ENCODE results near the gene PRG3. TPM values are rescaled to one million over a fixed set of nuclear protein-coding genes. Genes with fewer than 3 reads are reported as not detected.
"Not testable (repeated sequence)": the region's sequence is repeated elsewhere in the genome, so short reads cannot be mapped to it uniquely, and the experiment has no call there.

PRG3 gene
- total RNA-seq, 2 donors from 2014 or later, result not detected

DNA sequence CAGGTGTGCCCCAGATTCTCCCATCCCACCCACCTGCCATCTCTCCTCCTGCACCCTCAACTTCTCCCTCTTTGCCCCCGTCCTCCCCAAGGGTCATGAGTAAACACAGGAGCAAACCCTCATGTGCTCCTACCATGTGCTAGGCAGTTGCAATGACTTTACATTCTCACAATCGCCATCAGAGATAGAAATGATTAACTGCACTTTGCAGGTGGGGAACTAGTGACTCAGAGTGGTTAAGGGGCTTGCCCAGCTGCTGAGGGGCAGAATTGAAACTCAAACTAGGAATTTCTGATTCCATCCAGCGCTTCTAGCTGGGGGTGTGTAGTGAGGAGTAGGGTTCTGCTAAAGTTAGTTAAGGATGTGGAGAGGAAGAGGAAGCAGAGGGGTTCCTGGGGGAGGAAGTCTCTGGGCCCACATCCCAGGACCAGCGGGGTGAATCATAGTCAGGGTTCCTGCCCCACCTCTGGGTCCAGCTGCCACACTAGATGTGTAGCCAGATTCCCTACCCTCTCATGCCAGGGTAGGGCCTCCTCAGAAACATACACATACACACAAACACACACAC, 25.5 kb upstream of the PRG3 start:
- no peaks in the 10 kb centered on the region for H3K4me1 ChIP-seq (ENCODE audit: control insufficient read depth in 1 of 2, low read depth in 2 of 2)
- H3K27me3 ChIP-seq (replicated peaks; ENCODE audit: insufficient read depth), result no peaks in the 10 kb centered on the region
- no peak for DNase-seq (ENCODE audit: low spot score)
- no peak overlapping the region for H3K4me3 ChIP-seq
- no peaks in the 10 kb centered on the region for H3K9me3 ChIP-seq
- no peak for ATAC-seq (ENCODE audit: insufficient number of reproducible peaks, low FRiP score, low read depth)
- no peak overlapping the region for H3K27ac ChIP-seq
- peaks cover 40% of the 10 kb centered on the region for H3K36me3 ChIP-seq
- TF ChIP-seq, protein P1, sequence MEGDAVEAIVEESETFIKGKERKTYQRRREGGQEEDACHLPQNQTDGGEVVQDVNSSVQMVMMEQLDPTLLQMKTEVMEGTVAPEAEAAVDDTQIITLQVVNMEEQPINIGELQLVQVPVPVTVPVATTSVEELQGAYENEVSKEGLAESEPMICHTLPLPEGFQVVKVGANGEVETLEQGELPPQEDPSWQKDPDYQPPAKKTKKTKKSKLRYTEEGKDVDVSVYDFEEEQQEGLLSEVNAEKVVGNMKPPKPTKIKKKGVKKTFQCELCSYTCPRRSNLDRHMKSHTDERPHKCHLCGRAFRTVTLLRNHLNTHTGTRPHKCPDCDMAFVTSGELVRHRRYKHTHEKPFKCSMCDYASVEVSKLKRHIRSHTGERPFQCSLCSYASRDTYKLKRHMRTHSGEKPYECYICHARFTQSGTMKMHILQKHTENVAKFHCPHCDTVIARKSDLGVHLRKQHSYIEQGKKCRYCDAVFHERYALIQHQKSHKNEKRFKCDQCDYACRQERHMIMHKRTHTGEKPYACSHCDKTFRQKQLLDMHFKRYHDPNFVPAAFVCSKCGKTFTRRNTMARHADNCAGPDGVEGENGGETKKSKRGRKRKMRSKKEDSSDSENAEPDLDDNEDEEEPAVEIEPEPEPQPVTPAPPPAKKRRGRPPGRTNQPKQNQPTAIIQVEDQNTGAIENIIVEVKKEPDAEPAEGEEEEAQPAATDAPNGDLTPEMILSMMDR (IDR thresholded peaks at IDR 0.05), result no peak

DNA sequence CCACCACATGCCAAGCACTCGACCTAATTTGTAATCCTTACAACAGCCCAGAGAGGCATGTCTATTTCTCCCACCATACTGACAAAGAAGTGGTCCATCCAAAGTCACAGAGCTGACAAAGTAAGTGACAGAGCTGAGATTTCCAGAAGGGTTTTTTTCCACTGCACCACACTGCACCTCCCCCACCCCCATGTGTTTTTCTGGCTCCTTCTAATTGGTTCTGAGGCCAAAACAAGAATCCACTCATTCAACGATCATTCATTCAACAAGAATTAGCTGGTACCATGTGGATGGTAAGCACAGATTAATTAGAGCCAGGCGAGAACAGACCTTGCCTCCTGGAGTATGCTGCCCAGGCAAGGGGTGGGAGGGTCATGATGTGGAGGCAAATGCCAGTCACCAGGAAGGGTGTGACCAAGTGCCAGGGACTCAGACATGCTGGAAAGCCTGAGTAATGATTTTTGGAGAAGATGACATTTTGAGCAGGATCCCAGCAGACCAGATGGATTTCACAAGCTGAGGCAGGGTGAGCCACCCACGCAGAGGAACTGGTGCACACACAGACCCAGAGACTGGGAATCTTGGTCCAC, 24.4 kb upstream of the PRG3 start:
- no peak overlapping the region for H3K27ac ChIP-seq
- no peaks in the 10 kb centered on the region for H3K9me3 ChIP-seq
- TF ChIP-seq, protein P1 (IDR thresholded peaks at IDR 0.05), result no peak
- H3K27me3 ChIP-seq (replicated peaks; ENCODE audit: insufficient read depth), result no peaks in the 10 kb centered on the region
- no peak for ATAC-seq (ENCODE audit: insufficient number of reproducible peaks, low FRiP score, low read depth)
- no peaks in the 10 kb centered on the region for H3K4me1 ChIP-seq (ENCODE audit: control insufficient read depth in 1 of 2, low read depth in 2 of 2)
- H3K4me3 ChIP-seq, result no peak overlapping the region
- H3K36me3 ChIP-seq, result peaks cover 34% of the 10 kb centered on the region
- no peak for DNase-seq (ENCODE audit: low spot score)

DNA sequence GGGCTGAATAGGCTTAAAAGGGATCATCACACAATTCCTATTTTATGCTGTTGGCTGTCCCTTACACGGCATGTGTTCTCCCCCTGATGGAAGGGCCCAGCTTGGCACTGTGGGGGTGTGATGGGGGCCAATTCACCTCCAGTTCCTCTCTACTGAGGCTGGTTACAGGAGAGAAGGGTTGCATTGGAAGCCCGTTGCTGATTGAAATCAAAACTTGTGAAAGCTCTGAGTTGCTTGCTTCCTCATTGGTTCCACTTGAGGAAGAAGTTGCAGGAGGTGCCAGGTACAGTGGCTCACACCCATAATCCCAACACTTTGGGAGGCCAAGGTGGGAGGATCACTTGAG, 22.8 kb upstream of the PRG3 start:
- Histone ChIP-seq H3K4me3 (no peak overlapping the region), H3K27me3 (replicated peaks; ENCODE audit: insufficient read depth) (no peaks in the 10 kb centered on the region), H3K4me1 (ENCODE audit: control insufficient read depth in 1 of 2, low read depth in 2 of 2) (no peaks in the 10 kb centered on the region), H3K27ac (no peak overlapping the region), H3K36me3 (peaks cover 18% of the 10 kb centered on the region), H3K9me3 (no peaks in the 10 kb centered on the region)
- TF ChIP-seq, protein P1 (IDR thresholded peaks at IDR 0.05), result no peak
- DNase-seq (ENCODE audit: low spot score) (no peak), ATAC-seq (ENCODE audit: insufficient number of reproducible peaks, low FRiP score, low read depth) (no peak)

DNA sequence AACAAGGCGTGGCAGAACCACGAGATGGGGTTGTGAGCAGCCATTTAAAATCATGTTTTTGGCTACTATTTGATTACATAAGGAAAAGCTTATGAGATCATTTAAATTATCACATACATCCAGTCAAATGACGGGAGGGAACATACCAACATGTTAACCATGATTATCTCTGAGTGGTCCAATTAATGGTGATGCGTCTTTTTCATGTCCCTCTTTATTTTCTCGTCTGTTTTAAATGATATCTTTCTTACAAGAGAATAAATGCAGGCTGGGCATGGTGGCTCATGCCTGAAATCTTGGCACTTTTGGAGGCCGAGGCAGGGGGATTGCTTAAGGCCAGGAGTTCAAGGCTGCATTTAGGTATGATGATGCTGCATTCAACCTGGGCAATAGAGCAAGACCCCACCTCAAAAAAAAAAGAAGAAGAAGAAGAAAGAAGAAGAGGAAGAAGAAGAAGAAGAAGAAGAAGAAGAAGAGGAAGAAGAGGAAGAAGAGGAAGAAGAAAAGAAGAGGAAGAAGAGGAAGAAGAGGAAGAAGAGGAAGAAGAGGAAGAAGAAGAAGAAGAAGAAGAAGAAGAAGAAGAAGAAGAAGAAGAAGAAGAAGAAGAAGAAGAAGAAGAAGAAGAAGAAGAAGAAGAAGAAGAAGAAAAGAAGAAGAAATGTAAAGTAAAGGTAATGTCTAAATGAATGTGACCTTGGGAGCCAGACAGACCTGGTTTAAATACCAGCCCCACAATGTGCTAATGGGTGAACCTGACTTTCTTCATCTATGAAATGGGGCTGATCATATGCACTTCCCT, 22.3 kb upstream of the PRG3 start:
- H3K9me3 ChIP-seq; H3K27me3 ChIP-seq (replicated peaks; ENCODE audit: insufficient read depth); H3K4me1 ChIP-seq (ENCODE audit: control insufficient read depth in 1 of 2, low read depth in 2 of 2); ATAC-seq (ENCODE audit: insufficient number of reproducible peaks, low FRiP score, low read depth); H3K4me3 ChIP-seq; DNase-seq (ENCODE audit: low spot score); H3K27ac ChIP-seq: not testable (repeated sequence)
- peaks cover 14% of the 10 kb centered on the region for H3K36me3 ChIP-seq

DNA sequence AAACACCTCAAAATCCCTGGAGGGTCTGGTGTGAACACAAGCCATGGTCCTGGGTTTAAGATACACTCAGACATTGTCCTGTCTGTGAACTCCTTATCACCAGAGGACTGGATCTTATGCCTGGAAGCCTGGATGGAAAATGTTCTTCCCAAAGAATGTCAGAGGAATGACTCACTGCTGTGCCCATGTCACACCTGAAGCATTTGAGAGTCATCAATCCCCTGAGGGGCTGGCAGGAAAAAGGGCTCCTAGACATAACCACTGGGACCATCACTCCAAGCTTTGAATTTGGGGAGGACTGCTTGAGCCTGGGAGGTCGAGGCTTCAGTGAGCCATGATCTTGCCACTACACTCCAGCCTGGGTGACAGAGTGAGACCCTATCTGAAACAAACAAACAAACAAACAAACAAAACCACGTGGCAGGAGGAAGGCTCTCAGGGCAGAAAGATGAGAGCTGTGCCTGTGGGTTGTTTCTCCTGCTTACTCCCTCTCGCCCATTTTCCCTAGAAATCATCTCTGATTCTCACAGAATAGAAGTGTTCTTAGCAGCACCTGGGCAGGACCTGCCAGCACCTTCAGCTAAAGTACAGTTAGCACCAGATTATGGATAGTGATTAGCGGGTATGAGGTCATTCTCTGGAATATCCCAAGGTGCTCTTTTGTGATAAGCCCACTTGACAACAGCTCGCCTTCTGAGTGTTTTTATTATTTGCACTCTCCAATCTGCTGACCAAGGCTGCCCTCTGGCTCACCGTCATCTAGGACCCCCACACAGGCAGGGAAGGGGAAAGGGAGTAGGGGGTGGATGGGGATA, 21.4 kb upstream of the PRG3 start:
- Histone ChIP-seq H3K27me3 (replicated peaks; ENCODE audit: insufficient read depth) (no peaks in the 10 kb centered on the region), H3K9me3 (no peaks in the 10 kb centered on the region), H3K36me3 (peaks cover 10% of the 10 kb centered on the region), H3K27ac (no peak overlapping the region), H3K4me1 (ENCODE audit: control insufficient read depth in 1 of 2, low read depth in 2 of 2) (no peaks in the 10 kb centered on the region), H3K4me3 (no peak overlapping the region)
- DNase-seq (ENCODE audit: low spot score) (no peak), ATAC-seq (ENCODE audit: insufficient number of reproducible peaks, low FRiP score, low read depth) (no peak)
- TF ChIP-seq, protein P1 (IDR thresholded peaks at IDR 0.05), result no peak
